Activated naive CD4-positive, alpha-beta T cell treated with anti-CD3 and anti-CD28 coated beads, Interleukin-2, amount 50 U/mL, for 72 hours (primary cell): ENCODE data around the gene NBAS. TPM values are rescaled to one million over a fixed set of nuclear protein-coding genes. Genes with fewer than 3 reads are reported as not detected.
A peak's percentile ranks its signal among the peaks of the same experiment; 100 is the strongest.

Experiments
- ATAC-seq, 2 donors: fragments of 150-1000 bp; cut with Tn5 transposase; 2 replicates each; pipeline ENCODE4 v1.10.0; 2021; ENCODE audit warnings: mild to moderate bottlenecking in 2 of 2, moderate library complexity in 2 of 2
- DNase-seq, 2 donors: peaks; one replicate each; pipeline ENCODE4 v3.0.0; 2021 to 2022; ENCODE audit warnings: low spot score in 2 of 2
- H3K27ac Mint-ChIP-seq, 2 donors: one replicate each; pipeline ENCODE4 v1.8.0; 2022; ENCODE audit warnings: mild to moderate bottlenecking in 2 of 2, mixed read lengths in 2 of 2
- H3K36me3 Mint-ChIP-seq, 2 donors: one replicate each; pipeline ENCODE4 v1.8.0; 2022; ENCODE audit warnings: mixed read lengths in 2 of 2
- H3K9me3 Mint-ChIP-seq, 2 donors: one replicate each; pipeline ENCODE4 v1.8.0; 2022; ENCODE audit warnings: mixed read lengths in 2 of 2
- total RNA-seq, 2 donors: library from RNA; stranded (reverse); gene quantifications; one replicate each; pipeline ENCODE4 v1.2.3, GENCODE V29; 2022

Gene NBAS
- total RNA-seq, 2 donors from 2014 or later = 30.5 to 46.3 TPM

- H3K9me3 Mint-ChIP-seq = no peaks in the 10 kb centered on the region
- ATAC-seq = no peak
- peaks cover 22 to 26% of the 10 kb centered on the region in 2 donors for H3K36me3 Mint-ChIP-seq
- DNase-seq = no peak
- no peak overlapping the region for H3K27ac Mint-ChIP-seq
Observed at GRCh38 chr2:15595342-15595905, 34.3 kb upstream of the NBAS start.

DNA sequence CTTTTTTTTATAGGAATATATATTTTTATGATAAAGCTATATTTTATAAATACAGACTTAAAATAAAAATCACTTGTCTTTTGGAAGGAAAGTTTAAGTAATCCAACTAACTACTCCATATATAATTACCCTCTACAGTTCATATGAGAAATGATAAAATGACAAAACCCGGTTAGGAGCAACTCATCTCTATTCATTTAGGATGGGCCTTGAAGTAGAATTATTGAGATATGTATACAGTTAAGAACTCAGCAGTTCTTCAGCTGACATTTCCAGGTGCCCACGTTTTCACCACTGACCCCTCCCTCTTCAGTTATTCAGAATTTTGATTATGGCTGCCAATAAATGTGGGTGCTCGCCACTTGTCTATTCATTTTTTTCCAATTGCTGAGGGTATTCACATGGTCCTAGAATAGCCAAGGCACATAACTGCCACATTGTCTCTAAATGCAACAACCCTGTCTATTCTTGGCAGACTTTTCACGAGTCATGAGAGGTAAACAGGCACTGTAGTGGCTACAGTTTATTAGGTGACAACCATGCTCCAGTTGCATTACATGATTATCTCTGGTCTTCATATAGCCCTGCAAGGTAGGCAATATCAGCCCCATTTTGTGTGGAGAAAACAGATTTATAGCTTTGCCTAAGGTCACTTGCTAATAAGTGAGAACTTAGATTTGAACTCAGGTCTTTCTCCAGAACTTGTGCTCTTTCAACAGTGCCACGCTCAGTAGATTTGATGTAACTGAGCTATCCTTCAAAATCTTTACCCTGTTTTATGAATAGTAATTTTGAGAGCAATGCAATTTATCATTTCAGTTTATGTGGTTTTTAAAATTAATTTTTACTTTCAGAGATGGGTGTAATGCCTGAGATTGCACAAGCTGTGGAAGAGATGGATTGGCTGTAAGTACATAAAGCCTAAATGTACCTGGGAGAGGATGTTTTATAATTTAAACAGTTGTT is 33.4 kb upstream of the NBAS start:
- no peak for ATAC-seq
- H3K36me3 Mint-ChIP-seq = peaks cover 22 to 26% of the 10 kb centered on the region in 2 donors
- DNase-seq = no peak
- H3K9me3 Mint-ChIP-seq = no peaks in the 10 kb centered on the region
- no peak overlapping the region for H3K27ac Mint-ChIP-seq

GRCh38 chr2:15593327-15593705 is 32.2 kb upstream of the NBAS start:
- no peak for ATAC-seq
- H3K36me3 Mint-ChIP-seq = peaks cover 20 to 22% of the 10 kb centered on the region in 2 donors
- H3K27ac Mint-ChIP-seq = peak overlapping the region; percentile 97

GRCh38 chr2:15591692-15592463 is 30.7 kb upstream of the NBAS start, which contains the start of gene DDX1:
Gene DDX1 (plus strand): TSS chr2:15591868. CDS start chr2:15591934, 66 bp downstream.
- peak; percentile 91 to 98 for ATAC-seq
- peak; percentile 86 to 93 for DNase-seq
- H3K36me3 Mint-ChIP-seq = peaks cover 16 to 22% of the 10 kb centered on the region in 2 donors
- peak within 1 kb of the TSS; percentile 97 for H3K27ac Mint-ChIP-seq
- no peaks in the 10 kb centered on the region for H3K9me3 Mint-ChIP-seq

More at GRCh38 chr2:15593327-15593705, 32.2 kb upstream of the NBAS start:
- no peak for DNase-seq
- no peaks in the 10 kb centered on the region for H3K9me3 Mint-ChIP-seq

GRCh38 chr2:15591373-15591691 is 30.2 kb upstream of the NBAS start:
- H3K9me3 Mint-ChIP-seq = no peaks in the 10 kb centered on the region
- ATAC-seq = no peak
- H3K27ac Mint-ChIP-seq = peak overlapping the region; percentile 97
- H3K36me3 Mint-ChIP-seq = peaks cover 14 to 22% of the 10 kb centered on the region in 2 donors
- DNase-seq = no peak

GRCh38 chr2:15588329-15588919 is 27.3 kb upstream of the NBAS start:
- Mint-ChIP-seq H3K36me3 (peaks cover 8 to 17% of the 10 kb centered on the region in 2 donors), H3K27ac (no peak overlapping the region), H3K9me3 (no peaks in the 10 kb centered on the region)
- ATAC-seq (no peak), DNase-seq (peak in 1 of 2 donors; percentile 48)

DNA sequence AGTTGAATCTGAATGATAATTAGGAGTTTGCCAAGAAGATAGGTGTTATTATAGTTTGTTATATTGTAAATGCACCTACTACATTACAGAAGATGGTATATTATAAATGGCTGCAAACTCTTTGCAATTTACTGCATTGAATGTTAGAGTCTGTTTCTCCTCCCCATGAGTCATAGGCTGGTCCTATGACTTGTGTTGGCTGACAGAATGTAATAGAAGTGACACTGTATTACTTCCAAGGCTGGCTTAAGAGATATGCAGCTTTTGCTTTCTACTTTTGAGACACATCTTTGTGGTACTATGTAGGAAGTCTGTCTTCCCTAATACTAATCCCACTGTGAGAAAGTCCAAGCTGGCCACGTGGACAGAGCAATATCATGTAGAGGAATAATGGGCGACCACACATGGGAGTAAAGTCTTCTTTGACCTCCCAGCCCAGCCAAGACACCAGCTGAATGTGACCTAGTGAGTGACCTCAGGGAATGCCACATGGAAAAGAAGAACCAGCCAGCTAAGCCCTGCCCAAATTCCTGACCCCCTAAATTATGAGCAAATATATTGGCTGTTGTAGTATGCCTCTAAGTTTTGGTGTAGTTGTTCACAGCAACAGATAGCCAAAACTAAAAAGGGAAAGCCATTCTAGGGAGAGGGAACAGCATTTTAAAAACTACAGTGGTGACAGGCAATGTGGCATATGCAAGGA is 23.8 kb upstream of the NBAS start:
- Mint-ChIP-seq H3K36me3 (no peaks in the 10 kb centered on the region), H3K27ac (no peak overlapping the region), H3K9me3 (no peaks in the 10 kb centered on the region)
- ATAC-seq (no peak), DNase-seq (no peak)

- Mint-ChIP-seq H3K36me3 (no peaks in the 10 kb centered on the region), H3K9me3 (no peaks in the 10 kb centered on the region), H3K27ac (peak overlapping the region in 1 of 2 donors; percentile 12)
- DNase-seq = no peak
- ATAC-seq = no peak
Observed at GRCh38 chr2:15584316-15584715, 23.2 kb upstream of the NBAS start.

DNA sequence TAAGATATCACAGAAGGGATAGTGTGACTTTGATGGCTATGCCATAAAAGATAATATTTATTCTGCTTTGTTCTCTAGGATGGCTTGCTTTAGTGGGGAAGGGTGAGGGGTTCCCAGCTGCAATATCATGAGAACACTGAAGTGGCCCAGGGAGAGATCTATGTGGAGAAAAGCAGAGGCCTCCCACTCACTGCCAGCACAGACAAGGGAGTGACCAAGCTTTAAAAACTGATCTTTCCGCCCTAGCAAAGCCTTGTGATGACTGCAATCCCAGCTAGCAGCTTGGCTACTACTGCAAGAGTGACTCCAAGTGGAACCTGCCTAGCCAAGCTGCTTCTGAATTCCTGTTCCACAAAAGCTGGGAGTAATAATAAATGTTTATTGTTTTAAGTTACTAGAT is 22.7 kb upstream of the NBAS start:
- no peak for ATAC-seq
- no peaks in the 10 kb centered on the region for H3K9me3 Mint-ChIP-seq
- no peaks in the 10 kb centered on the region for H3K36me3 Mint-ChIP-seq
- no peak overlapping the region for H3K27ac Mint-ChIP-seq
- no peak for DNase-seq

GRCh38 chr2:15582710-15583357 is 21.7 kb upstream of the NBAS start:
- no peaks in the 10 kb centered on the region for H3K9me3 Mint-ChIP-seq
- ATAC-seq (no peak), DNase-seq (no peak)
- H3K36me3 Mint-ChIP-seq = no peaks in the 10 kb centered on the region
- H3K27ac Mint-ChIP-seq = no peak overlapping the region

DNA sequence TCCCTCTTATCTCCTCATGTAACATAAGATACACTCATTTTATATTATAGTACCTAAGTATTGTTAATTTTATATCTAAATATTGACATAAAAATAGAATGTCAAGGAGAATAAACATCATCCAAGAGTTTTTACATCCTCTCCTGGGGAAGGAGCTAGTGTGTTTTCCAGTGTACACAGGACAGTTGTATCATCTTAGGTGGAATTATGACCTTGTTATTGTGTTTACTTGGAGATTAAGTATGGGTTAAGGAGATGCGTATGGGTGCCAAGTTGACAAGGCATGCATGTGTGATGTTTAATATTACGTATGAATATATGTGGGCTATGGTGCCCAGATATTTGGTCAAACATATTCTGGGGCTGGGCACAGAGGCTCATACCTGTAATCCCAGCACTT is 19.3 kb upstream of the NBAS start:
- no peaks in the 10 kb centered on the region for H3K36me3 Mint-ChIP-seq
- no peaks in the 10 kb centered on the region for H3K9me3 Mint-ChIP-seq
- no peak for DNase-seq
- no peak for ATAC-seq
- H3K27ac Mint-ChIP-seq = no peak overlapping the region

GRCh38 chr2:15579641-15580040 is 18.5 kb upstream of the NBAS start:
- Mint-ChIP-seq H3K27ac (no peak overlapping the region), H3K9me3 (no peaks in the 10 kb centered on the region), H3K36me3 (no peaks in the 10 kb centered on the region)
- no peak for DNase-seq
- ATAC-seq = no peak

DNA sequence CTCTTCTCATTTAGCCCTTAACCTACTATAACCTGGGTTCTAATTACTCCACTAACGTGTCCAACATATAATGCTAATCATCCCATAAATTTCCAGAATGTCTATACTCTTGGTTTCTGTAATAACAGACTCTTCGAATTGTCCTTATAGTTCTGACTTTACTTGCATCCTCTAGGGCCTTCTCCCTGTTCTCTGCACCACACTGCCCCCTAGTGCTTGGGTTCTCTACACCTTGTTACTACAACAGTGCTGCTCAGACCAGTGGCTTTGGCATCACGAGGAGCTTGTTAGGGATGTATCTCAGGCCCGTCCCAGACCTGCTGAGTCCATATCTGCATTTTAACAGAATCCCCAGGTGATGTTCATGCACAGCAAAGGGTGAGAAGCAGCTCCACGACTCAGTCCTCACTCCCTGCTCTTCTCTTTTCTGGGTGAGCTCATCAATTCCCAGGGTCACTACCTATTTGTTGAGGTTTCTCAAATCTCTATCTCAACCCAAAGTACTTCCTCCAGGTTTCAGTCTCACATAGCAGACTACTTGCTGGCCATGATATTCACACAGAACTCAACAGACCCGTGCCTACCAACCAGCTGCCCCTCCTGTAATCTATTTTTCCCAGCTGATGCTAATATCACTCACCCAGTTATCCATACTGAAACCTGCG is 16.1 kb upstream of the NBAS start:
- ATAC-seq (peak; percentile 97 to 98), DNase-seq (peak; percentile 76 to 92)
- Mint-ChIP-seq H3K36me3 (no peaks in the 10 kb centered on the region), H3K9me3 (no peaks in the 10 kb centered on the region), H3K27ac (no peak overlapping the region)

GRCh38 chr2:15571729-15572128 is 10.6 kb upstream of the NBAS start:
- no peak for ATAC-seq
- DNase-seq = no peak
- no peaks in the 10 kb centered on the region for H3K36me3 Mint-ChIP-seq

DNA sequence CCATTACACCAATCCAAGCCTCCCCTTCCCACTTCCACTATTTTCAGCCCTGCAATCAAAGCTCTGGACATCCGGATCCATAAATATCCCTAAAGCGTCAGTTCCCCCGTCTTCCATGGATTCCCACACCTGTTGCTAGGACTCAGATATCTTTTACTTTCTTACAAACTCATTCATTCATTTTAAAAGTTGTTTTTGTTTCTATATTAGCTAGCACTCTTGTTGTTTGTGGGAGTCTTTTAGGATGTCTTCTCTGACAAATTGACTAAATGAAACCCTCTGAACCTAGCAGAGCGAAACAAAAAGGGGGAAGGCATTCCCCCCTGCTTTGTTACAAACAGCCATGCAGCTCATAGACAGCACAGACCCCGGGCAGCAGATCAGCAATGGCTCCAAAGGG is 9.0 kb upstream of the NBAS start:
- no peak for ATAC-seq
- no peak for DNase-seq
- no peaks in the 10 kb centered on the region for H3K9me3 Mint-ChIP-seq
- no peak overlapping the region for H3K27ac Mint-ChIP-seq
- no peaks in the 10 kb centered on the region for H3K36me3 Mint-ChIP-seq

More at GRCh38 chr2:15571729-15572128, 10.6 kb upstream of the NBAS start:
- Mint-ChIP-seq H3K27ac (no peak overlapping the region), H3K9me3 (no peaks in the 10 kb centered on the region)
